Mucosa of stomach (tissue), 1 donor: ENCODE data around the gene DLAT.
"Not testable (repeated sequence)": the region's sequence is repeated elsewhere in the genome, so short reads cannot be mapped to it uniquely, and the experiment has no call there.

Experiments used
- H3K27me3 ChIP-seq: one replicate; pipeline ENCODE4 v1.7.0; 2013; ENCODE audit warnings: mild to moderate bottlenecking, low read length; ENCODE audit not compliant: control insufficient read depth, insufficient read depth
- H3K36me3 ChIP-seq: one replicate; pipeline ENCODE4 v1.7.0; 2013; ENCODE audit warnings: low read length; ENCODE audit not compliant: control insufficient read depth, insufficient read depth
- H3K4me1 ChIP-seq: one replicate; pipeline ENCODE4 v1.7.0; 2013; ENCODE audit warnings: mild to moderate bottlenecking, low read length; ENCODE audit not compliant: control insufficient read depth, insufficient read depth
- H3K4me3 ChIP-seq: one replicate; pipeline ENCODE4 v1.7.0; 2013; ENCODE audit warnings: low read length
- H3K9ac ChIP-seq: one replicate; pipeline ENCODE4 v1.7.0; 2013; ENCODE audit warnings: mild to moderate bottlenecking, low read length, moderate library complexity
- H3K9me3 ChIP-seq: one replicate; pipeline ENCODE4 v1.7.0; 2013; ENCODE audit warnings: mild to moderate bottlenecking, low read length, moderate library complexity; ENCODE audit not compliant: control insufficient read depth
- donor health status: Pancreatic carcinoma.

Gene DLAT

DNA sequence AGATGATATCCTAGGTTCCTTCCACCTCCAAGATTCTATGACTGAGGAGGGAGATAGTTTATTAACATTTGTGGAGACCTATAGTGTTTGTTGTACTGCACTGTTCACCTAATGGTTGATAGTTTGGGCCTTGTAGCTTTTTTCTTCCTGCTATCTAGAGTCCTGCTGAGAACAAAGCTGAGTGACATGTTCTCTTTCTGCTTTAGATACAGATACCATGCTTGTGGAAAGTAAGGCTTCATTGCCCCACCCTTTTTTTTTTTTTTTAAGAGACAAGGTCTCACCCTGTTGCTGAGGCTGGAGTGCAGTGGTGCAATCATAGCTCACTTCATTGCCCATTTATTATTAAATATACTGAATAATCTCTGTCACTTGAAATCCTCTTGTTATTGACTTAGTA is 12.3 kb downstream of the DLAT start:
- Histone ChIP-seq H3K4me1 (no peaks in the 10 kb centered on the region), H3K36me3 (no peaks in the 10 kb centered on the region), H3K9me3 (no peaks in the 10 kb centered on the region), H3K9ac (no peak overlapping the region), H3K27me3 (no peaks in the 10 kb centered on the region), H3K4me3 (no peak overlapping the region)

DNA sequence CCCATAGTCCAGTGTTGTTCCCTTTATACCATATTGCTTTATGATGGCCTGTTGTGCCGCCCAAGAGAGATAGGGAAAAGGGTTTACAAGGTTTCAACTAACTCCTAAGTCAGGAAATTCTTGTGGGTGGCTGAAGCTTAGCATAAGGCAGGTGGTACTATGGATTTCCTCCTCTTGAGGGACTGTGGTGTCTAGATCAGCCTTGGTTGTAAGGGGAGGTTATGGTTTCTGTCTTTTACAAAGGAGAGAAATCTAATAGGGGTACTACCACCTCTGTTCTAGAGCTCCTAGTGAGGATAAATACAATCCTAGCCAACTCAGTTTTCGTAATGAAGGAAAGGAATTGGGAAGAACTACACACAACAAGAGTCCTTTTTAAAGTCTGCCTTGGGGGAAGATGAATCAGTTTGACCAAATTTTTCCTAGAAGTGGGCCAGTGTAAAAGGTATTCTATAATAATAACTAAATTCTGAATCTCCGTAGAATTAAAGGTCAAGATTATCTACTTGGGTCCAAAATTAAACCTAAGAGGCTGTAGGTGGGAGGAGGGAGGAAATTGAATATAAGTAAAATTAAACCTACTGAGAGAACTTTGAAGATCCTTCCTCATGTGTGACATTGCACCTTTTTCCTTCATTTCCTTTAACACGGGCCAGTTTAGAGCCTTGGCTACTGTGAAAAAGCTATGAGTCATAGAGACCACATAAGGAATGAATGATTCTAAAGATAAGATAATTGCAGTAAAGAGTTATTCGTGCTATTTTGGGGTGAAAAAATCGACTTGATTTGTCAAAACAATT is 17.2 kb downstream of the DLAT start:
- Histone ChIP-seq H3K4me3 (no peak overlapping the region), H3K9me3 (no peaks in the 10 kb centered on the region), H3K4me1 (no peaks in the 10 kb centered on the region), H3K9ac (no peak overlapping the region), H3K27me3 (no peaks in the 10 kb centered on the region), H3K36me3 (no peaks in the 10 kb centered on the region)

DNA sequence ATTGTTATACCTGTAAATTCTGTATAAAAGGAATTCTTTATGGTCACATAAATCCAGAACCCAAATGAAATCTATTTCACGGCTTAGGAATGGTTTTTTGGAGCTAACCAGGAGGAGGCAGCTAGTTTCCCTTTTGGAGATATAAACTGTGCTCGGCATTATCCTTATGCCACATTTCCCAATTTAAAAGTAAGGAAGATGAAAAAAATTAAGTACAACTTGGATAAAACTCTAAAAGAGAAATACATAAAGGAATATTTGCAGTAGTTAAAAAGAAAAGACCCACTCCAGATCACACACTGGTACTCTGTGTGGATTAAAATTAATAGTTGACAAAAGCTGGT is 17.7 kb downstream of the DLAT start:
- Histone ChIP-seq H3K4me1 (no peaks in the 10 kb centered on the region), H3K4me3 (no peak overlapping the region), H3K36me3 (no peaks in the 10 kb centered on the region), H3K9me3 (no peaks in the 10 kb centered on the region), H3K27me3 (no peaks in the 10 kb centered on the region), H3K9ac (no peak overlapping the region)

DNA sequence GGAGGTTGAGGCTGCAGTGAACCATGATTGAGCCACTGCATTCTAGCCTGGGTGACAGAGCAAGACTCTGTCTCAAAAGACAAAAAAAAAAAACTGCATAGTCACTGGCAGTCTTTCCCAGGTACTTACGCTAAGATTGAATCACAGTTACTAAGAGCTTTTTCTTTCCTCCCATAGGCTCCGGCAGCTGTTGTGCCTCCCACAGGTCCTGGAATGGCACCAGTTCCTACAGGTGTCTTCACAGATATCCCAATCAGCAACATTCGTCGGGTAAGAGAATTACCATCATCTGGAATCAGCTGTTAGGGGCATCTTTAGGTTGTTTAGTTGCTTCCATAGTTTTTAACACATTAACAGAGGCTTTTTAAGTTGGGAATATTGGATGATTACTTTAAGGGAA is 19.8 kb downstream of the DLAT start:
- H3K36me3 ChIP-seq, result no peaks in the 10 kb centered on the region
- H3K4me3 ChIP-seq, result no peak overlapping the region
- no peaks in the 10 kb centered on the region for H3K4me1 ChIP-seq
- no peak overlapping the region for H3K9ac ChIP-seq
- H3K27me3 ChIP-seq, result no peaks in the 10 kb centered on the region
- no peaks in the 10 kb centered on the region for H3K9me3 ChIP-seq

- H3K27me3 ChIP-seq, H3K36me3 ChIP-seq, H3K4me3 ChIP-seq, H3K4me1 ChIP-seq, H3K9me3 ChIP-seq, H3K9ac ChIP-seq: not testable (repeated sequence)
These were observed 21.4 kb downstream of the DLAT start for GRCh38 chr11:112046647-112047046.

DNA sequence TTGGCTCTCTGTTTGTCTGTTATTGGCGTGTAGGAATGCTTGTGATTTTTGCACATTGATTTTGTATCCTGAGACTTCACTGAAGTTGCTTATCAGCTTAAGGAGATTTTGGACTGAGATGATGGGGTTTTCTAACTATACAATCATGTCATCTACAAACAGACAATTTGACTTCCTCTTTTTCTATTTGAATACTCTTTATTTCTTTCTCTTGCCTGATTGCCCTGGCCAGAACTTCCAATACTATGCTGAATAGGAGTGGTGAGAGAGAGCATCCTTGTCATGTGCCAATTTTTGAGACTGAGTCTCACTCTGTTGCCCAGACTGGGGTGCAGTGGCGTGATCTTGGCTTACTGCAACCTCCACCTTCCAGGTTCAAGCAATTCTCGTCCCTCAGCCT is 23.0 kb downstream of the DLAT start:
- H3K4me3 ChIP-seq, H3K9me3 ChIP-seq, H3K9ac ChIP-seq, H3K4me1 ChIP-seq, H3K27me3 ChIP-seq, H3K36me3 ChIP-seq: not testable (repeated sequence)

GRCh38 chr11:112049777-112050176 is 24.6 kb downstream of the DLAT start:
- Histone ChIP-seq H3K9ac (no peak overlapping the region), H3K4me3 (no peak overlapping the region), H3K27me3 (no peaks in the 10 kb centered on the region), H3K36me3 (no peaks in the 10 kb centered on the region), H3K4me1 (no peaks in the 10 kb centered on the region), H3K9me3 (no peaks in the 10 kb centered on the region)

GRCh38 chr11:112050721-112051120 is 25.5 kb downstream of the DLAT start:
- H3K36me3 ChIP-seq, result no peaks in the 10 kb centered on the region
- H3K9ac ChIP-seq, result no peak overlapping the region
- no peaks in the 10 kb centered on the region for H3K27me3 ChIP-seq
- H3K9me3 ChIP-seq, result no peaks in the 10 kb centered on the region
- H3K4me3 ChIP-seq, result no peak overlapping the region
- no peaks in the 10 kb centered on the region for H3K4me1 ChIP-seq

- no peak overlapping the region for H3K9ac ChIP-seq
These were observed 26.6 kb downstream of the DLAT start for GRCh38 chr11:112051768-112052167.

DNA sequence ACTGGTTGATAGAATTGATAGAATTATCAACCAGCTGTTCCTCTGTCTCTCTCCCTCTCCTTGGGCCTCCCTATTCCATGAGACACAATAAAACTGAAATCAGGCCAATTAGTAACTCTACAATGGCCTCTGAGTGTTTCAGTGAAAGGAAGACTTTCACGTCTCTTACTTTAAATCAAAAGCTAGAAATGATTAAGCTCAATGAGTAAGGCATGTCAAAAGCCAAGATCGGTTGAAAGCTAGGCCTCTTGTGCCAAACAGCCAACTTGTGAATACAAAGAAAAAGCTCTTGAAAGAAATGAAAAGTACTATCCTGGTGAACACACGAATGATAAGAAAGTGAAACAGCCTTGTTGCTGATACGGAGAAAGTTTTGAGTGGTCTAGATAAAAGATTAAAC is 32.0 kb downstream of the DLAT start:
- H3K27me3 ChIP-seq, result no peaks in the 10 kb centered on the region
- H3K4me1 ChIP-seq, result no peaks in the 10 kb centered on the region
- no peak overlapping the region for H3K9ac ChIP-seq
- H3K36me3 ChIP-seq, result no peaks in the 10 kb centered on the region
- no peaks in the 10 kb centered on the region for H3K9me3 ChIP-seq
- H3K4me3 ChIP-seq, result no peak overlapping the region

More at GRCh38 chr11:112051768-112052167, 26.6 kb downstream of the DLAT start:
- Histone ChIP-seq H3K9me3 (no peaks in the 10 kb centered on the region), H3K27me3 (no peaks in the 10 kb centered on the region), H3K4me3 (no peak overlapping the region), H3K4me1 (no peaks in the 10 kb centered on the region), H3K36me3 (no peaks in the 10 kb centered on the region)

DNA sequence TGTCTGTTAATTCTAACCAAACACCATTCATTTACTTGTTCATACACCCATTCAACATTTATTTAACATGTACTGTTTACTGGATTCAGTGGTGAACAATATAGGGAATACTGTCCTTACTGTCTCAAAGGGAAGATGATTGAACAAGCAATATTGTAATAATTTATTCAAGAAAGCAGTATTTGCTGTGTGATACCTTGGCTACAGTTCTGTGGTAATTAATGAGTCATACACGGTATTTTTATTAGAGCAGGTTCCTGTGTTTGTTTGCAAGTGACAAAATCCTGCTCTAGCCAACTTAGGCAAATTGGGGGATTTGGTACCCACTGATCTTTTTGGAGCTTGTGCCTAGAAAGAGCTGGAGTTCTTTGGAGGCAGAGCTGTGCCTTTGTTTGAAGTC is 32.9 kb downstream of the DLAT start:
- Histone ChIP-seq H3K4me1 (no peaks in the 10 kb centered on the region), H3K9ac (no peak overlapping the region), H3K27me3 (no peaks in the 10 kb centered on the region), H3K4me3 (no peak overlapping the region), H3K9me3 (no peaks in the 10 kb centered on the region), H3K36me3 (no peaks in the 10 kb centered on the region)

DNA sequence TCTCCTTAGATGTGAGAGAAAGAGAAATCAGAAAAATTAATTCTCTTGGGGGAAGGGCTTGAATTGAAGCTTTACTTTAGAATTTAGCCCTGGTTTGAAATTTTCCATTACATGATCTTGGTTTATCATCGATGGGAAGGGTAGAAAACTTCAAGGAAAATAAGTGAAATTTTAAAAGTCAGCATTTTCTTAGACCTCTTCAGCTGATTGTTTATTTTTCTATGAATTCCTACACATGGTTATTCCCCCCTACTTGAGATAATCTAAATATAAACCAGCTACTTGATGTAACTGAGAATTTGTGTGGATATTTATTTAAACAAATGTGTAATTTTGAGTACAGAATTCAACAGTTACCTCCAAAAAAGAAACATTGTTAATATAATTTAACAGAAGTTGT is 37.7 kb downstream of the DLAT start:
- no peak overlapping the region for H3K9ac ChIP-seq
- H3K27me3 ChIP-seq, result no peaks in the 10 kb centered on the region
- H3K4me3 ChIP-seq, result no peak overlapping the region
- H3K9me3 ChIP-seq, result no peaks in the 10 kb centered on the region
- no peaks in the 10 kb centered on the region for H3K4me1 ChIP-seq
- H3K36me3 ChIP-seq, result no peaks in the 10 kb centered on the region
